NCI-H1694 (cell line): ENCODE measurements around the gene PHF14.
"Not testable (repeated sequence)": the region's sequence is repeated elsewhere in the genome, so short reads cannot be mapped to it uniquely, and the experiment has no call there.

Source experiments
- DNase-seq: peaks from one replicate; lab custom pipeline; 2025; lab: John Stamatoyannopoulos, UW

Gene PHF14

DNA sequence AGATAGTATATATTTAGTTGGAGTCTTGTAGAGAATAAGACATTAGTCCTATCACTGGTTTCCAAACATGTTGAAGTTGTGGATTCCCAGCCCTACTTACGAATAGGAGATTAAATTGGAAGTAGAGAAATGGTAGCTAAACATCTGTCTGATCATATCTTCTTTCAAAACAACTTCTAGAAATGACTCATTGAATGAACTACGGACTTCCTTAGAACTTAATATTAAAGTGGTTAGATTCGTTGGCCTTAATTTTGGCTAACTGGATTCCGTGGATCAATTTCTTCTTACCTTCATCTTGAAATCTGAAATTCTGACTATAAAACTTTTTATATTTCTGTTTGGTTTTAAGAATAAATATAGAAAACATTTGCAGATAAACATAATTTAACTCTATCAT, 3.4 kb downstream of the PHF14 start:
- DNase-seq = no peak

DNA sequence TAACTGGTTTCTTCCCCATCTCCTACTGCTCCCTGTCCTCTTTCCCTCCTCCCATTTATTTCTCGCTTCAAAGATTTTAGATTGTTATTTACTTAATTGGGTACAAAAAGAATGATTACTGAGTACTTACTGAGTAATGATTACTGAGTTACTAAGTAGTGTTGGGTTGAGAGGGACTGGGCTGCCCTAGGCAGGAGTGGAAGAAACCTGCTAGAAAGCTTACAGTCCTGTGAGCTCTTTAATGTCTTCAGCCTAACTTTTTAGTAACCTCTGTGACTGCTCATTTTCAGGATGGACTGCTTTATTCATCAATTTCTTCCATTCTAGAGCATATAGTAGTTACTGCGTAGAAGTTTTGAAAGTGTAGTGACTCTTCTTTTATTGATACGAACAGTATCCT, 7.6 kb downstream of the PHF14 start:
- no peak for DNase-seq

DNA sequence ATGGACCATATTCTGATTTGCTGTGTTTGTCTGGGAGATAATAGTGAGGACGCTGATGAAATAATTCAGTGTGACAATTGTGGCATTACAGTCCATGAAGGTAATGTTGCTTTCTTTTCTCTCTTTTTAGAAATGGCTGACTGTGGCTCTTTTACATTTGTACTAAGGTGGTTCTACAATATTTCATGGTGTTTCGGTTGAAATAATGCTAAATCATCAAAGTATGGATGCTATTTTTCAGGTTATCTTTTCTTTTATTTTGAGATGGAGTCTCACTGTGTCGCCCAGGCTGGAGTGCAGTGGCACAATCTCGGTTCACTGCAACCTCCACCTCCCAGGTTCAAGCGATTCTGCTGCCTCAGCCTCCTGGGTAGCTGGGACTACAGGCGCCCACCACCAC, 17.1 kb downstream of the PHF14 start:
- not testable (repeated sequence) for DNase-seq

DNA sequence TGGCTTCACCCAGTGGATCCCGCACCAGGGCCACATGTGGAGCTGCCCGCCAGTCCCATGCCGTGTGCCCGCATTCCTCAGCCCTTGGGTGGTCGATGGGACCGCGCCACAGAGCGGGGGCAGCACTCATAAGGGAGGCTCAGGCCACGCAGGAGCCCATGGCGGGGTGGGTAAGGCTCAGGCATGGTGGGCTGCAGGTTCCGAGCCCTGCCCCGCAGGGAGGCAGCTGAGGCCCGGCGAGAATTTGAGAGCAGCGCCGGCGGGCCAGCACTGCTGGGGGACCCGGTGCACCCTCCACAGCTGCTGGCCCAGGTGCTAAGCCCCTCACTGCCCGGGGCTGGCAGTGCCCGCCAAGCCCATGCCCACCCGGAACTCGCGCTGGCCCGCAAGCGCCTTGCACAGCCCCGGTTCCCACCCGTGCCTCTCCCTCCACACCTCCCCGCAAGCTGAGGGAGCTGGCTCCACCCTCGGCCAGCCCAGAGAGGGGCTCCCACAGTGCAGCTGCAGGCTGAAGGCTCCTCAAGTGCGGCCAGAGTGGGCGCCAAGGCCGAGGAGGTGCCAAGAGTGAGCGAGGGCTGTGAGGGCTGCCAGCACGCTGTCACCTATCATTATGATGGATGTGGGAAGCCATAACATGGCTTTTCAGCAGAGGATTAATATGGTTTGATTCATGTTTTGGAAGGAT, 22.0 kb downstream of the PHF14 start:
- not testable (repeated sequence) for DNase-seq

DNA sequence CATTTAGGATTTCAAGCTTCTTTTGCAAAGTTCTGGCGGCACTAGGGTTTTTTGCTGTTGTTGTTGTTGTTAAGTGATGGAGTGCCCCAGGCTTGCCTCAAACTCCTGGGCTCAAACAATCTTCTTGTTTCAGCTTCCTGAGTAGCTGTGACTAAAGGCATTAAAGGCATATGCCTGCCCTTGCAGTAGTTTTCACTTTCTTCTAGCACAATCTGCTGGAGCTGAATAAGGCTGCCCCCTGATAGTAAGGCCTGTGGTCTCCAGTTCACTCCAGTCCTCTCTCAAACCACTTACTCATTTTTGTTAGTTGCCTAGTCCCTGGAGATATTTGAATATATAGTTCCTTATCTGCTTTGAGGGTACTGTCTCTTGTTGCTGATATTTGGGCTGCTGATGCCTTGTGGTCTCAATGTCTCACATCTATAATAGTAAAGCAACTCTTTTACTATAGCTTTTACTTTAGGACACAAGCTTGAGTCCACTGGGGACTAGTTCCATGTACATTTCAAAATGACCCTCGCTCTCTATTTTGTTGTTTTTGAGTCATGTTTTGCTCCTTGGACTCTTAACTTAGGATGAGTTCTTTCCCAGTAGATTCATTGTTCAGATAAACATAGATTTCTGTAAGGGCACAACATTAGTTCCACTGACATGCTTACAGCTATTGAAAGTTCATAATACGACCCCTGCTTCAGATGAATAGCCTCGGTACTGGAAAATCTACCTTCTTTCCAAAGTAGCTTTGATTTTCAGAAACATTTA, 25.5 kb downstream of the PHF14 start:
- no peak for DNase-seq

DNA sequence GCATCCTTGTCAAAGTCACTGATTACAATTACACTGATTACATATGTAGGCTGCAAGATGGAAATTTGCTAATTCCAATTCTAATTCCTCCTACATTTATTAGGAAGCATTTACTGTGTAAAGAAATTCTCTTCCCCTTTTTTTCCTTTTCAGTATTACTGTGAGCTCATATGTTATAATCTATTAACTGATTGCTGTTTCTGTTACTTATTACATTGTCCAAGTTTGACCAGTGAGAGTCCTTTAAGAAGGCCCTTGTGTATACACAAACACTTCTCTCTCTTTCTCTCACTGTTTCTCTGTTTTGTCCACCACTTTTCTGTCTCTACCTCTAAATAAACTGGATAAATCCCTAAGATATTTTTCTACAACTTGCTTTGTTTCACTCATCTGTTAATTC, 31.5 kb downstream of the PHF14 start:
- no peak for DNase-seq

DNA sequence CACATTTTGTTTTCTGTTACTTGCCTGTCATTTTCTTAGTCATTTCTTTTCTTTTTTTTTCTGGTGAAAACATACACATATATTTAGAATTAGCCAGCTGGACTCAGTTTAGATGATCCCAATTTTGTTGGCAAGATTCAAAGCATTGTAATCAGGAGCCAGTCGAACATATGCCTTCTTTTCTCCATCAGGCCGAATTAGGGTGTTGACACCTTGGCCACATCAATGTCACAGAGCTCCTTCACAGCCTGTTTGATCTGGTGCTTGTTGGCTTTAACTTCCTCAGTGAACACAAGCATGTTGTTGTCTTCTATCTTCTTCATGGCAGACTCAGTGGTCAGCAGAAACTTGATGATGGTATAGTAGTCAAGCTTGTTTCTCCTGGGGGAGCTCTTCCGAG, 32.6 kb downstream of the PHF14 start:
- no peak for DNase-seq

DNA sequence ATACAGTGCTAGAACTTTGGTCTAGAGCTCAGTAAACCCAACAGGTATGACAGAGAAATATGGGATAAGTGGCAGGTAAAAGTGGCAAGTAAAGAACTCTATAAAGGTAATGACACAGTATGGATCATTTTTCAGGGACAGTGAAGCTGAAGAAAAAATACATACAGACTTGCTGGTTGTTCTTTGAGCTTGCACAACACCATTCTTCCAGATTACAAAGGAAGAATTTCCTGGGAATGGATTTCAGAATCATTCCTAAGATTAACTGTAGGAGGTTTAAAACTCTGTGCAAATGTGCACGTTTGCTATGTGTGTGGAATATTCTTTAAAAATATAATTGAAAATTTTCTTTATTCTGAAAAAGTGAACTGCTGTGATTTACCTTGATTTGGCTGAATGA, 36.0 kb downstream of the PHF14 start:
- no peak for DNase-seq

DNA sequence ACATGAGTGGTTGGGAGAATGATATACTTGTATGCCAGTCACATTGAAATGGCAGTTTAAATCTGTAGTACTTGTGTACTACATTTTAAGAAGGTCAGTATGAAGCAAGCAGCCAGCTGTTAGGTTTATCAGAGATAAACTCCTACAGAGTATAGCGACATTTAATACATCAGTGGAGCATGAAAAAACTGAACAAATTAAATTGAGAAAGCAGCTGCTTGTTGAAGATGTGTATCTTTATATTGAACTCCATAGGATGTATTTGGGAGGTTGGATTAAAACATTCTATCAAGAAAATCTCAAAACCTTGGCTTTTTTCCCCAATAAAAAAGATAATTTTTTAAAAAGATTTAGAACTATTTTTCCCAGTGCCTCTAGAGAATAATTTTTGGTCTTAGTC, 47.8 kb downstream of the PHF14 start:
- no peak for DNase-seq

DNA sequence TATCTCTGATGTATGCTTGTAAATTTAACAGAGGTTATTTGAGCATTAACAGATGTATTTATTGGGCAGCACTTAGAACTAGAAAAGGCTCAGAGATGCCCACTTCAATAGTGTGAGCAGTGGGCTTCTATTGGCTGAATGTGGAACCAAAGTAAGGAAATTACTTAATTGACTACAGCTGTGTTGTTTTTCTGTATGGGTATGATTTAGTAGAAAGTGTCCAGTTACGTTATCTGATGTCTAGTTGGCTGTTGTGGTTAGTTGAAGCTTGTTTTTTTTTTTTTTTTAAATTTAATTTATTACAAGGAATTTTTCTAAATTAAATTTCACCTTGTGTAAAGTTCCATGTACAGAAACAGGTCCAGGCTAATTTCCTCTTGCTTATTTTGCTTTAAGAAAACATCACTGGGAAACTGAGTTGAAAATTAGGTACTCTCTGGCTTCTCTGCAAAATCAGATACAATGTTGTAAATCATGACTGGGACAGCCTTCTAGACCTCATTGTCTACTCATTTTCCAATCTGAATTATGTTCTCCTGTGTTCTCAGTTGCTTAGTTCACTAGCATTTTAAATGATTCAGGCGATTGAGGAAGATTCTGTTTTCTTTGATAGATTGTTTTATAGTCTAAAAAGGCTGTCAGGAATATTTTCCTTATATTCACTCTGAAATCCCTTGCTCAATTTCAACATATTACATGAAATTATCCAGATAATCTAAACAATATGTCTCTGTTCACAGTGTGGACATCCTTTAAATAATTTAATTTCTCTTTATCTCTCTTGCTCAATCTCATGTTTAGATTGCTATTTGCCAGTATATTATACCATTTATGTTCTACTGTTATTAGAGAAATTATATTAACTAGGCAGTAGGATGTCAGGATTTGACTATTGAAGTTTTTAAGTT, 53.0 kb downstream of the PHF14 start:
- no peak for DNase-seq

DNA sequence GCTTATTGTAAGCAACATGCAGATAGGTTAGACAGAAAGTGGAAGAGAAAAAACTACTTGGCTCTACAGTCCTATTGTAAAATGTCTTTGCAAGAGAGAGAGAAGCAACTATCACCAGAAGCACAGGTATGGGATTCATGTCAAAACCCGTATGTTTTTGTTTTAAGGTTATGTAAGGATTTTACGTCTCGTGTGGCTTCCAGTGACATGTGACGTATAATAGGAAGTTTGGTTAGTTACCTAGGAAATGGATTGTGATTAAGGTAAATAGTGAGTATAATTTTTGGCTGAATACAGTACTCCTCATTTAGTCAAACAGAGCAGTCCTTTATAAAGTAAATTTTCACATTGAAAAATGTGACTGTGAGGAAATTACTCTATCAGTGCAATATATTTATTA, 62.0 kb downstream of the PHF14 start:
- DNase-seq = no peak

DNA sequence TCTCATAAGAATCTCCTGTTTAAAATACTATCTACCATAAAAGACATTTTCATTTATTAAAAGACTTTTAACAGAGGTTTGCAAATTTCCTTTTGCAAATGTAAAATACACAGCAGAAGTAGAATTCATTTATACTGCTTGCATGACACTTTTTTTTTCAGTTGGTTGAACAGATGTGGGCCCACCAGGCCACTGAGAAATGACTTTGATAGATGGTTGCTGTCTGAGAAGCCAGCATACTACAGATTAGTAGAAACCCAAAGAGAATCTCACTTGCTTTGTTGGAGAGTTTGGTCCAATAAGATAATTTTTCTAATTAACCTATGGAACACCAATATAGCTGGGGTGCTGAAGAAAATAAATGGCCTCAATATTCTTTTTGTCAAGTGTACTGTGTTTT, 66.3 kb downstream of the PHF14 start:
- no peak for DNase-seq

DNA sequence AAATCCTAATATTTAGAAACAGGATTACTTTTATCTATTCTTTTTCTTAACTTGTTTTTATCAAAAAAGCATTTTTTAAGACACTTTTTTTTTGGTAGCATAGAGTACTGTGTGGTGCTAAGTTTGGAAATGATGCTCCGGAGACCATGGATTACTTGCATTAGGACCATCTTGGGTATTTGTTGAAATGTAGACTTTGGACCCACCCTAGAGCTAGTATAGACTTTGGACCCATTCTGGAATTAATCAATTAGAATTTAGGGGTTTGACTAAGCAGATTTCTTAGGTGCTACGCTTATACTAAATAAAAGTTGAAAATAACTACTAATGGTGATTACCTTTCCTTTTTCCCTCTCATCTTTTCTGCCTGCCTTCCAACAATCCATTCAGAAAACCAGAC, 80.4 kb downstream of the PHF14 start:
- no peak for DNase-seq

DNA sequence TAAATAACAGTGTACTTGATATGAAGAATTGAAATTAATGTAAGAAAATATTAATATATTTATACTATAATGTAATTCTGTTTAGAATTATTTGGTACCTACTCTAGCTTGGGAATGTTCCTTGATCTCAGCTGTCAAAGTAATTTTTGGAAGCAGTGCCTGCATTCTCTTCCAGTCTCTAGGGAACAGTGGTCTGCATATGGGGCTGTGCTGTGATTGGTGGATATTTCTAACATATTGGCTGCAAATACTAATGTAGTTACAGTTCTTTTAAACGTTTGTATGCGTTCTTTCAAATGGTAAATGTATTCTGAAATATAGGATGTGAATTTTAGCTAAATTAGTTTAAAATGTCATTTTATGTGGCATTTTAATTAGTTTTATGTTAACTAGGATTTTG, 87.2 kb downstream of the PHF14 start:
- no peak for DNase-seq

DNA sequence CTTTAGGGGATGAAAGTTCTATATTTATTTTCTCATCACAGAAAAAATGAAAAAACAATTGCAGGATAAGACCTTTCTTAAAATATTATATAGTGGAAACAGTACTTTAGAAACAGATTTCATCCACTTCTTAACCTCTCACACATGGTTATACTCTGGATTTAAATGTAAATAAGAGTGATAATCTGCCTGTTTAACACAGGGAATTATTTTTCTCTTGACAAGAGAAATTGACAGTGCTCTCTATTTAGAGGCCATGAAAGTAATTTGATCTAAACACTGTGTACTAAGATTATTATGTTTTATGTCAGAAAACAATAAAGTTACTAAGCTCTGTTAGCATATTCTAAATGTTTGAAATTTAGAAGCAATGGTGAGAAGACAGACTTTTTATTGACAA, 88.4 kb downstream of the PHF14 start:
- DNase-seq = no peak

DNA sequence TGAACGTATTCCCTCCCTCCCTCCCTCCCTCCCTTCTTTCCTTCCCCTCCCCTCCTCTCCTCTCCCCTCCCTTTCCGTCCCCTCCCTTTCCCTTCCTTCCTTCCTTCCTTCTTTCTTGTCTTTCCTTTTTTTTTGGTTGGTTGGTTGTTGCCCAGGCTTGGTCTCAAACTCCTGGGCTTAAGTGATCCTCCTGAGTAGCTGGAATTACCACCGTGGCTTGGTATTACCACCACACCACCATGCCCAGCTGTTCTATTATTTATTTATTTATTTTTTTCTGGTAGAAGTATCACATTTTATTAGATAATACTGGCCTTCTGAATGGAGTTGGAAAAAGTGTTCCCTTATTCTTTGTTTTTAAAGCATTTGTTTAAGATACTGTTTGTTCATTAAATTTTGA, 95.9 kb downstream of the PHF14 start:
- DNase-seq = no peak

DNA sequence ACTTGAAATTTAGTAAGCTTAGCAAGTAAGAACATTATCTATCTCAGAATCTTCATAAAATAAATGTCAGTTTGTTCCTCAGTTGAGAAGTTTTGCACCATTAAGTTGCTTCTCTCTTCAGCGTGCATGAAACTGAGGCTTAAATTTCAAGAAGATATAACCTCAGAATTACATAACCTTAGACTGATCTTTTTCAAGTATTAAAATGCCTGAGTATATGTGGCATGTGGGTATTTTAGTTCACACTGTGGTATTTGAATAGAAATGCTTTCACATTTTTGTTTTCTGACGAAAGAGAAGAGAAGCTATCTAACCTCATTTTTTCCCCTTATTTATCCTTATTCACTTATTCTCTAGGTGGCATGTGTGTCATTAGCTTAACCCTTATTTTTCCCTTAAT, 104.1 kb downstream of the PHF14 start:
- no peak for DNase-seq

DNA sequence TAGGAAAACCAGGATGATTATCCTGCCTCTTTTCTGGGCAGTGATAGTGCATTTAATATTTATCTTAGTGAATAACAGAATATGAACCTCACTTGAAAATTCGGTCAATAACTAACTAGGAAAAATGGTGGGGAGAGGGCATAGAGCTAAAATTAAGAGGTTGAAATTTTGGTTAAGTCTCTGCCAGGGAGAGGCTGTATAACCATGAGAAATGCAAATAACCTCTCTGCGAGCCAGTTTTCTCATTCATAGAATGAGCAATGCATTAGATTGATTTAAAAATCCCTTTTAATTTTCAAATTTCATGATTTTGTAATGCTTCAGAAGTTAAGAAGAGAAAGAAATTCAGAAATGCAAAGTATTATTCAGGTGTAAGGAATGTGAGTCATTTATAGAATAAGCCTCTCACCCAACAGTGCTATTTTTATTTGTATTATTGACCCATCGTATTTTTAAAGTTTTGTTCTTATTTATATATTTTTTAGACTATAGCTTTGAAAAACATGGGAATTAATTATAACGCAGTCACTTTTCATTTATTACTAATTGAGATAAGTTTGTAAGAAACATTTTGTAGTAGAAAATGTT, 104.7 kb downstream of the PHF14 start:
- DNase-seq = no peak

DNA sequence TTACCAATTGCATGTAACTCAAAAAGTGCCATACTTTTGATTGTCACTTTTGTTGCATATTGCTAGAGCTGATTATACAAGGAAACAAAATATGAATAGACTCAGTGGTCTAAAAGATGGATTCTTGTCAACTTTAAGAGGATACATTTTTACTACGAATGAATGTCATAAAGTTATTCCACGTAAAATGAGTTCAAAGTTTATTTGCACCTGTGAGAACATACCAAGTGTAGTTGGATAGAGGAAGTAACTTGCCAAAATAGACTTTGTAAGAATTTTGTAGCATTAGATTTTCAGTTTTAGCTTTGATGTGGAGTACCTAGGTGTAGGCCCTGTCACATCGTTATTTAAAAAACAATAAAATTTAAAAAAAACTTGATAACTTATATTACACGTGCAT, 106.2 kb downstream of the PHF14 start:
- no peak for DNase-seq

DNA sequence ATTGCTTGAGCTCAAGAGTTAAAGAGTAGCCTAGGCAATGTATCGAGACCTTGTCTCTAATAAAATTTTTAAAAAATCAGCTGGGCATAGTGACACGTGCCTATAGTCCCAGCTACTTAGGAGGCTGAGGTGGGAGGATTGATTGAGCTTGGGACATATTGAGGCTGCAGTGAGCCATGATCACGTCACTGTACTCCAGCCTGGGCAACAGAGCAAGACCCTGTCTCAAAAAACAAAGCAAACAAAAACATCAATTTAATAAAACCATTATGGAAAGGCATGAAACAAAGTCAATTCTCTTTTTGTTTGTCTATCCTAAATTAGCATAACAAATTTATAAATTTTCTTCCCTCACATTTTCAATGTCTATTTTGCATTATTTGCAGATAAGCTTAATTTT, 108.4 kb downstream of the PHF14 start:
- no peak for DNase-seq

DNA sequence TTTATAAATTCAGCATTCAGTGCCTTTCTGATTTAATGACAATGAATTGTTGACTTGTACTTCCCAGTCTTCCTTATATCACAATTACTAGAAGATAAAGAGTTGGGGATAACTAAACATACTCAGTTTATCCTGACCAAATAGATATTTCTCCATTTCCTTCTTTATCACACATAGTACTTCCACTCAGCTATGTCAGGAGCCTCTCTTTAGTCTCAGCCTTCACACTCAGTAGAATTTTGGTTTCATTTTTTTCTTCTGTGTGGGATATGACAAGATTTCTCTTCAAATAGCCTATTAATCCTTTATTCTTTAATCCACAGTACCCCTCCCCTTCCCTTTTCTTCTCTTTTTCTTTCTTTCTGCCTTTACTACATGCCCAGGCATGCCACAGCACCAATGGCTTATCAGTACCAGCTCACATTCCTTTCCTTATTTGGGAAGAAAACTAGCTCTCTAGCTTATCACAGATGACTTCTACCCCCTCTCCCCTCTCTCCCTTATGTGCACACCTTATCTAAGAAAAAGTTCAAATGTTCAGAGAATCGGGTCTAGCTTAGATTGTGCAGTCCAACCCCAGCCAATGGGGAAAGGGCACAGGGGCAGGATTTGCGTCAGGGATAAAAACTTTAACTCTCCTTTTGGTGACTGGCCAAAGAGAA, 109.0 kb downstream of the PHF14 start:
- no peak for DNase-seq

DNA sequence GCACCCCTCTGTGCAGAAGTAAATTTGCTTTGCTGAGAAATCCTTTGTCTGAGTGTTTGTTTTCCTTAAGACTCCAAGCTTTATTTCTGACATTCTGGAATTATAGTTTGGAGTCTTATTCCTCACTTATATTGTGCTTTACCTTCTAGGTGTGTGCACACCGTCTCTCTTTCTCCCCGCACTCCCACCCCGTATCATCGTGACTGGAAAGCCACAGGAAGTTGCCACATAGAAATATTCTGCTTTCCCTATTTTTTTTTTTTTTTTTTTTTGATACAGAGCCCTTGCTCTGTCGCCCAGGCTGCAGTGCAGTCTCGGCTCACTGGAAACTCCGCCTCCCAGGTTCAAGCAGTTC, 109.5 kb downstream of the PHF14 start:
- DNase-seq = no peak
